SK-N-SH (cell line): ENCODE data around the gene XK. TPM values are rescaled to one million over a fixed set of nuclear protein-coding genes. Genes with fewer than 3 reads are reported as not detected.

Experiments used
- CTCF ChIA-PET: fragments of 300-600, 350-600 bp; formaldehyde crosslinking; extraction: SDS; loops from one replicate; lab custom pipeline; 2021; lab: Yijun Ruan, JAX
- POLR2A ChIA-PET: fragments of 350-600 bp; sonication (Branson Sonifier 250); formaldehyde crosslinking; extraction: SDS; loops from one replicate; lab custom pipeline; 2020; ENCODE audit warnings: antibody characterized with exemption, inconsistent platforms; lab: Yijun Ruan, JAX
- DNase-seq: peaks from one replicate; pipeline ENCODE4 v3.0.0; 2012
- H2AFZ ChIP-seq: fragments of 200-600 bp; sonication (generic); 2 replicates; pipeline ENCODE4 v1.8.1; 2016; ENCODE audit warnings: antibody characterized with exemption, mild to moderate bottlenecking, low read depth
- H3F3A ChIP-seq: fragments of 200-600 bp; sonication (generic); replicated peaks from 2 replicates; pipeline ENCODE3; 2016; ENCODE audit warnings: antibody characterized with exemption, mild to moderate bottlenecking; ENCODE audit not compliant: insufficient read depth
- H3K27ac ChIP-seq, 2 experiments: fragments of 200-500 bp in 1 of 2; fragments of 200-600 bp in 1 of 2; sonication (Bioruptor generic) in 1 of 2; sonication (generic), shearing (Covaris generic) in 1 of 2; 2 replicates each; pipeline versions ENCODE4 v1.5.1 to v1.6.1; 2014 to 2016; ENCODE audit warnings: low read depth in 2 of 2, inconsistent platforms in 1 of 2, low read length in 1 of 2, mild to moderate bottlenecking in 1 of 2, mixed read lengths in 1 of 2
- H3K27me3 ChIP-seq: fragments of 200-600 bp; sonication (generic), shearing (Covaris generic); 2 replicates; pipeline ENCODE4 v1.6.1; 2016; ENCODE audit warnings: mixed run types; ENCODE audit not compliant: insufficient read depth
- H3K36me3 ChIP-seq, 2 experiments: fragments of 200-500 bp in 1 of 2; fragments of 200-600 bp in 1 of 2; sonication (Bioruptor generic) in 1 of 2; sonication (generic) in 1 of 2; replicated peaks in 1 of 2; 2 replicates each; pipeline versions ENCODE3 to v1.5.1; 2014 to 2016; ENCODE audit warnings: low read length in 1 of 2, mild to moderate bottlenecking in 1 of 2; ENCODE audit not compliant: insufficient read depth in 2 of 2, control insufficient read depth in 1 of 2
- H3K4me1 ChIP-seq, 2 experiments: fragments of 200-500 bp in 1 of 2; fragments of 200-600 bp in 1 of 2; sonication (Bioruptor generic) in 1 of 2; sonication (generic), shearing (Covaris generic) in 1 of 2; 2 replicates each; pipeline versions ENCODE4 v1.5.1 to v1.6.1; 2014 to 2016; ENCODE audit warnings: low read depth in 1 of 2, low read length in 1 of 2, mixed run types in 1 of 2; ENCODE audit not compliant: insufficient read depth in 2 of 2, control insufficient read depth in 1 of 2
- H3K4me2 ChIP-seq: fragments of 200-600 bp; sonication (generic), shearing (Covaris generic); 2 replicates; pipeline ENCODE4 v1.6.1; 2017; ENCODE audit warnings: mixed run types
- H3K4me3 ChIP-seq, 2 experiments: fragments of 200-500 bp in 1 of 2; fragments of 200-600 bp in 1 of 2; sonication (Bioruptor generic) in 1 of 2; sonication (generic), shearing (Covaris generic) in 1 of 2; 2 replicates each; pipeline versions ENCODE4 v1.5.1 to v1.8.1; 2014 to 2016; ENCODE audit warnings: low read depth in 2 of 2, inconsistent platforms in 1 of 2, low read length in 1 of 2, mild to moderate bottlenecking in 1 of 2, mixed read lengths in 1 of 2, moderate library complexity in 1 of 2
- H3K79me2 ChIP-seq: fragments of 200-600 bp; sonication (generic); 2 replicates; pipeline ENCODE4 v1.8.1; 2017; ENCODE audit warnings: mild to moderate bottlenecking; ENCODE audit not compliant: insufficient read depth
- H3K9ac ChIP-seq: fragments of 200-600 bp; sonication (generic); 2 replicates; pipeline ENCODE4 v1.6.1; 2017; ENCODE audit warnings: mixed run types
- H3K9me2 ChIP-seq: fragments of 200-600 bp; sonication (generic); 2 replicates; pipeline ENCODE4 v1.6.1; 2017; ENCODE audit warnings: mixed run types
- H3K9me3 ChIP-seq: fragments of 200-600 bp; sonication (generic); 2 replicates; pipeline ENCODE4 v1.6.1; 2017; ENCODE audit warnings: mixed run types, mild to moderate bottlenecking, moderate library complexity
- H4K20me1 ChIP-seq: fragments of 200-600 bp; sonication (generic); 2 replicates; pipeline ENCODE4 v1.6.1; 2017; ENCODE audit warnings: mild to moderate bottlenecking, mixed run types; ENCODE audit not compliant: insufficient read depth
- ELF1 ChIP-seq: IDR thresholded peaks from 2 replicates; pipeline ENCODE4 v1.4.0; 2012
- EZH2phosphoT487 ChIP-seq: fragments of 200-600 bp; sonication (generic); IDR thresholded peaks from 2 replicates; pipeline ENCODE4 v1.6.1; 2017; ENCODE audit warnings: low read depth, mixed run types, mild to moderate bottlenecking, antibody characterized with exemption, moderate library complexity, borderline replicate concordance
- FOXJ3 ChIP-seq: sonication (generic); formaldehyde crosslinking; IDR thresholded peaks from 2 replicates; pipeline ENCODE4 v1.5.1; 2020; ENCODE audit warnings: mild to moderate bottlenecking, missing genetic modification reagents
- FOXM1 ChIP-seq: IDR thresholded peaks from 2 replicates; pipeline ENCODE4 v1.4.0; 2012; ENCODE audit warnings: low read depth, mild to moderate bottlenecking
- GATA2 ChIP-seq: sonication (generic); formaldehyde crosslinking; IDR thresholded peaks from 2 replicates; pipeline ENCODE4 v1.5.0; 2020; ENCODE audit warnings: mild to moderate bottlenecking, missing genetic modification reagents
- MXI1 ChIP-seq: IDR thresholded peaks from 2 replicates; pipeline ENCODE4 v1.6.1; 2012; ENCODE audit warnings: mild to moderate bottlenecking, low read depth, low read length, improper control_type of control experiment
- NRF1 ChIP-seq: IDR thresholded peaks from 2 replicates; pipeline ENCODE4 v1.6.1; 2012; ENCODE audit warnings: low read depth, mild to moderate bottlenecking, low read length
- RCOR1 ChIP-seq: fragments of 150-350 bp; IDR thresholded peaks from 2 replicates; pipeline ENCODE4 v1.6.1; 2017; ENCODE audit warnings: antibody characterized with exemption, low read length
- REST ChIP-seq: IDR thresholded peaks from 2 replicates; pipeline ENCODE4 v1.6.1; 2012; ENCODE audit warnings: mild to moderate bottlenecking, low read depth, low read length, moderate library complexity
- RFX5 ChIP-seq: IDR thresholded peaks from 2 replicates; pipeline ENCODE4 v1.6.1; 2012; ENCODE audit warnings: mild to moderate bottlenecking, improper control_type of control experiment, low read length
- RXRA ChIP-seq: IDR thresholded peaks from 2 replicates; pipeline ENCODE4 v1.4.0; 2012; ENCODE audit warnings: low read depth, mild to moderate bottlenecking, borderline replicate concordance
- SMC3 ChIP-seq: IDR thresholded peaks from 2 replicates; pipeline ENCODE4 v1.6.1; 2012; ENCODE audit warnings: low read depth, low read length, improper control_type of control experiment
- TAF1 ChIP-seq: IDR thresholded peaks from 2 replicates; pipeline ENCODE4 v1.6.1; 2012; ENCODE audit warnings: low read depth, mild to moderate bottlenecking, low read length, moderate library complexity, borderline replicate concordance
- TCF12 ChIP-seq: IDR thresholded peaks from 2 replicates; pipeline ENCODE4 v1.4.0; 2012
- TEAD4 ChIP-seq: IDR thresholded peaks from 2 replicates; pipeline ENCODE4 v1.4.0; 2012; ENCODE audit warnings: mild to moderate bottlenecking, borderline replicate concordance; ENCODE audit not compliant: insufficient read depth
- USF1 ChIP-seq: IDR thresholded peaks from 2 replicates; pipeline ENCODE4 v1.4.0; 2012; ENCODE audit warnings: low read depth, borderline replicate concordance
- WGBS: methylation state at CpG from one replicate; pipeline ENCODE4 v1.1.6; 2017; ENCODE audit warnings: low lambda C conversion rate; 5-methylcytosine and 5-hydroxymethylcytosine counted together
- polyA plus RNA-seq, 3 experiments: library from polyadenylated mRNA; depleted of rRNA; stranded (reverse); fragments of >200 nt; gene quantifications; 2 replicates each; pipeline ENCODE4 v1.2.3, GENCODE V29; 2012
- TF ChIP-seq, protein P1 (sequence below): IDR thresholded peaks from 2 replicates; pipeline ENCODE4 v1.4.0; 2012; ENCODE audit warnings: low read depth, borderline replicate concordance
- TF ChIP-seq, protein P2 (sequence below): fragments of 150-350 bp; IDR thresholded peaks from 2 replicates; pipeline ENCODE4 v1.6.1; 2016; ENCODE audit warnings: mild to moderate bottlenecking, low read depth, low read length

Gene XK
- polyA plus RNA-seq, 1 of the 3 experiments (the other 2 are of a cell fraction): not detected

DNA sequence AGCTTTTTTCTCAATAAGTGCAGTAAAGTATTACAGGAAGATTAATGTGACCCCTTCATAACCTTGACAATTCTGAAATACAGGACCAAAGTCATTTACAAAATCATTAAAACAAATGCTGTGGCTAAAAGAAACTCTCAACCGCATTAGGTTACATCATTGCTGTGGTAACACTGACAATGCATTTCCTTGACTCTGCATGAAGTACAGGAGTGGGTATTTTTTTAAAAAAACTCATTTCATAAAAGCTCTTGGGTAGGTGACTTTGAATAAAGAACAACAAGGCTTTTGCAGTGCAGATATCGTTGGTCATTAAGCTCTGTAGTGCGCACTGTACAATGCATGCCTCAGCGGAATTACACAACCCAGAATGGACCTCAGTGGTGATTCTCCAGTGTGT, 23.4 kb upstream of the XK start:
- Histone ChIP-seq H4K20me1 (no peaks in the 10 kb centered on the region), H3K4me3 (no peak overlapping the region), H3K79me2 (no peaks in the 10 kb centered on the region), H3K9ac (no peak overlapping the region), H3K9me2 (no peaks in the 10 kb centered on the region), H3K27ac (no peak overlapping the region), H3K9me3 (no peaks in the 10 kb centered on the region), H2AFZ (no peak overlapping the region), H3K27me3 (no peaks in the 10 kb centered on the region), H3K4me1 (no peaks in the 10 kb centered on the region), H3F3A (no peaks in the 10 kb centered on the region), H3K4me2 (no peak overlapping the region), H3K36me3 (no peaks in the 10 kb centered on the region)
- no peak for DNase-seq
- ChIA-PET POLR2A (no interaction called here), CTCF (no interaction called here)
- 16% methylated on average over 4 of the region's 4 CpGs for WGBS
- no peak for TF ChIP-seq RXRA

- Histone ChIP-seq H3K79me2 (no peaks in the 10 kb centered on the region), H3K4me1 (no peaks in the 10 kb centered on the region), H3K27ac (no peak overlapping the region), H3K9me2 (no peaks in the 10 kb centered on the region)
- POLR2A ChIA-PET: no interaction called here
- no peak for DNase-seq
- no peak for TF ChIP-seq TEAD4
- TF ChIP-seq GATA2: no peak
- TF ChIP-seq MXI1: no peak
- TF ChIP-seq RFX5: no peak
- TF ChIP-seq FOXM1: no peak
- TF ChIP-seq NRF1: no peak
- no peak for TF ChIP-seq SMC3
- TF ChIP-seq, protein P1, sequence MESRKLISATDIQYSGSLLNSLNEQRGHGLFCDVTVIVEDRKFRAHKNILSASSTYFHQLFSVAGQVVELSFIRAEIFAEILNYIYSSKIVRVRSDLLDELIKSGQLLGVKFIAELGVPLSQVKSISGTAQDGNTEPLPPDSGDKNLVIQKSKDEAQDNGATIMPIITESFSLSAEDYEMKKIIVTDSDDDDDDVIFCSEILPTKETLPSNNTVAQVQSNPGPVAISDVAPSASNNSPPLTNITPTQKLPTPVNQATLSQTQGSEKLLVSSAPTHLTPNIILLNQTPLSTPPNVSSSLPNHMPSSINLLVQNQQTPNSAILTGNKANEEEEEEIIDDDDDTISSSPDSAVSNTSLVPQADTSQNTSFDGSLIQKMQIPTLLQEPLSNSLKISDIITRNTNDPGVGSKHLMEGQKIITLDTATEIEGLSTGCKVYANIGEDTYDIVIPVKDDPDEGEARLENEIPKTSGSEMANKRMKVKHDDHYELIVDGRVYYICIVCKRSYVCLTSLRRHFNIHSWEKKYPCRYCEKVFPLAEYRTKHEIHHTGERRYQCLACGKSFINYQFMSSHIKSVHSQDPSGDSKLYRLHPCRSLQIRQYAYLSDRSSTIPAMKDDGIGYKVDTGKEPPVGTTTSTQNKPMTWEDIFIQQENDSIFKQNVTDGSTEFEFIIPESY: no peak
- TF ChIP-seq TCF12: no peak
- TF ChIP-seq FOXJ3 (CRISPR knock-in tag): no peak
- no peak for TF ChIP-seq USF1
- TF ChIP-seq REST: no peak
- TF ChIP-seq RXRA: no peak
- TF ChIP-seq EZH2phosphoT487: no peak
- no peak for TF ChIP-seq ELF1
- TF ChIP-seq RCOR1: no peak
- no peak for TF ChIP-seq TAF1
- TF ChIP-seq, protein P2, sequence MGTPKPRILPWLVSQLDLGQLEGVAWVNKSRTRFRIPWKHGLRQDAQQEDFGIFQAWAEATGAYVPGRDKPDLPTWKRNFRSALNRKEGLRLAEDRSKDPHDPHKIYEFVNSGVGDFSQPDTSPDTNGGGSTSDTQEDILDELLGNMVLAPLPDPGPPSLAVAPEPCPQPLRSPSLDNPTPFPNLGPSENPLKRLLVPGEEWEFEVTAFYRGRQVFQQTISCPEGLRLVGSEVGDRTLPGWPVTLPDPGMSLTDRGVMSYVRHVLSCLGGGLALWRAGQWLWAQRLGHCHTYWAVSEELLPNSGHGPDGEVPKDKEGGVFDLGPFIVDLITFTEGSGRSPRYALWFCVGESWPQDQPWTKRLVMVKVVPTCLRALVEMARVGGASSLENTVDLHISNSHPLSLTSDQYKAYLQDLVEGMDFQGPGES: no peak
- TF ChIP-seq, all 33 proteins: peak for 0
- no peak overlapping the region for H3K4me3 ChIP-seq
- CTCF ChIA-PET: no interaction called here
- no peaks in the 10 kb centered on the region for H3K27me3 ChIP-seq
- H2AFZ ChIP-seq: no peak overlapping the region
- H3K9me3 ChIP-seq: no peaks in the 10 kb centered on the region
- no peak overlapping the region for H3K4me2 ChIP-seq
- H3F3A ChIP-seq: no peaks in the 10 kb centered on the region
- no peaks in the 10 kb centered on the region for H4K20me1 ChIP-seq
- no peak overlapping the region for H3K9ac ChIP-seq
- no peaks in the 10 kb centered on the region for H3K36me3 ChIP-seq
Observed at GRCh38 chrX:37666516-37666915, 19.1 kb upstream of the XK start.
